Caco-2 (cell line): ENCODE measurements around the gene STX1B. TPM values are rescaled to one million over a fixed set of nuclear protein-coding genes. Genes with fewer than 3 reads are reported as not detected.

Experiments used
- BruUV-seq: library from RNA; stranded (reverse); fragments of 400-500 nt; replicated peaks from 2 replicates; lab custom pipeline; 2021; lab: Mats Ljungman, UMichigan
- CTCF ChIA-PET: fragments of 300-600 bp; sonication (Branson Sonifier 250); formaldehyde crosslinking; loops from one replicate; lab custom pipeline; 2022; ENCODE audit warnings: antibody characterized with exemption; lab: Charles Lee
- POLR2A ChIA-PET: fragments of 300-600 bp; sonication (Branson Sonifier 250); formaldehyde crosslinking; loops from one replicate; lab custom pipeline; 2022; ENCODE audit warnings: antibody characterized with exemption; lab: Charles Lee
- DNase-seq, 2 experiments: peaks; one replicate each; pipeline versions ENCODE4 v3.0.0 to v3.0.0-alpha.2; 2020 to 2022
- H3K27me3 ChIP-seq: replicated peaks from 2 replicates; pipeline ENCODE4 v1.6.0; 2011; ENCODE audit warnings: low read length; ENCODE audit not compliant: control insufficient read depth, insufficient read depth
- H3K36me3 ChIP-seq: 2 replicates; pipeline ENCODE4 v1.5.1; 2011; ENCODE audit warnings: low read length; ENCODE audit not compliant: control insufficient read depth, insufficient read depth
- H3K4me1 ChIP-seq: fragments of 250-450 bp; sonication (Bioruptor Pico); 2 replicates; pipeline ENCODE4 v1.5.1; 2020; ENCODE audit warnings: mild to moderate bottlenecking
- H3K4me3 ChIP-seq: 2 replicates; pipeline ENCODE4 v1.5.1; 2011; ENCODE audit warnings: low read depth, mild to moderate bottlenecking, control low read depth, low read length
- H3K9me3 ChIP-seq: fragments of 250-450 bp; sonication (Bioruptor Pico); 2 replicates; pipeline ENCODE4 v1.5.1; 2020; ENCODE audit warnings: mild to moderate bottlenecking, moderate library complexity
- H3K27ac Mint-ChIP-seq: one replicate; pipeline ENCODE4 v1.8.0; 2022; ENCODE audit warnings: mixed read lengths; ENCODE audit not compliant: unreplicated experiment
- H3K27me3 Mint-ChIP-seq: one replicate; pipeline ENCODE4 v1.8.0; 2022; ENCODE audit warnings: mixed read lengths; ENCODE audit not compliant: insufficient read depth, unreplicated experiment
- H3K36me3 Mint-ChIP-seq: one replicate; pipeline ENCODE4 v1.8.0; 2022; ENCODE audit warnings: mild to moderate bottlenecking, mixed read lengths; ENCODE audit not compliant: insufficient read depth, unreplicated experiment
- H3K4me1 Mint-ChIP-seq: one replicate; pipeline ENCODE4 v1.8.0; 2022; ENCODE audit warnings: low read depth, mixed read lengths; ENCODE audit not compliant: unreplicated experiment
- H3K4me3 Mint-ChIP-seq: one replicate; pipeline ENCODE4 v1.8.0; 2022; ENCODE audit warnings: mild to moderate bottlenecking, moderate library complexity, mixed read lengths; ENCODE audit not compliant: unreplicated experiment
- H3K9me3 Mint-ChIP-seq: one replicate; pipeline ENCODE4 v1.8.0; 2022; ENCODE audit warnings: mixed read lengths; ENCODE audit not compliant: unreplicated experiment
- intact Hi-C: fragments of 100-400 bp; cut with micrococcal nuclease; formaldehyde crosslinking; loops from one replicate; pipeline ENCODE4 v1.10.0; 2022; ENCODE audit not compliant: unreplicated experiment
- total RNA-seq: library from RNA; stranded (reverse); gene quantifications from 2 replicates; pipeline ENCODE4 v1.2.3, GENCODE V29; 2022
- TF ChIP-seq, protein P1 (sequence below), 2 experiments: fragments of 200-600 bp in 1 of 2; IDR thresholded peaks; 1 replicate in 1 of 2; 2 replicates in 1 of 2; pipeline versions ENCODE4 v1.5.1 to v1.8.0; 2011 to 2022; ENCODE audit warnings: antibody characterized with exemption in 1 of 2, control low read depth in 1 of 2, inconsistent platforms in 1 of 2, low read depth in 1 of 2, low read length in 1 of 2, mild to moderate bottlenecking in 1 of 2, moderate library complexity in 1 of 2; ENCODE audit not compliant: insufficient read depth in 1 of 2, severe bottlenecking in 1 of 2, unreplicated experiment in 1 of 2

The STX1B gene
- total RNA-seq, 1 experiment from 2014 or later: 0.77 TPM

DNA sequence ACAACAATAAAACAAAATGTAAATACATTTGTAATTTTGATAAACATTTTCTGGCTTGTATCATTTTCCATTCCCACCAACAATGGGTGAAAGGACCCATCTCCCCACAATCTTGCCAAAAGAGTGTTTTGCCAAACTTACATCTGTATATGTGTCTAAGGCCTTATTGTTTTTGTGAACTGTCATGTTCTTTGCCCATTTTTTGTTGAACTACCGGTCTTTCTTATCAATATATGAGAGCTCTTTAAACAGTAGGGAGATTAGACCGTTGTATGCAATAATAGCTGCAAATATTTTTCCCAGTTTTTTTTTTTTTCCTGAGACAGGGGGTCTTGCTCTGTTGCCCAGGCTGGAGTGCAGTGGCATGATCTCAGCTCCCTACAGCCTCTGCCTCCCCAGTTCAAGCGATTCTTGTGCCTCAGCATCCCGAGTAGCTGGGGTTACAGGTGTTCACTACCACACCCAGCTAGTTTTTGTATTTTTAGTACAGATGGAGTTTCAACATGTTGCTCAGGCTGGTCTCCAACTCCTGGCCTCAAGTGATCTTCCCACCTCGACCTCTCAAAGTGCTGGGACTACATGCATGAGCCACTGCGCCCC lies 13.3 kb upstream of the STX1B start:
- Histone ChIP-seq H3K9me3 (no peaks in the 10 kb centered on the region), H3K36me3 (no peaks in the 10 kb centered on the region), H3K27me3 (no peaks in the 10 kb centered on the region), H3K4me1 (no peaks in the 10 kb centered on the region), H3K4me3 (no peak overlapping the region)
- Mint-ChIP-seq H3K27me3 (no peaks in the 10 kb centered on the region), H3K36me3 (no peaks in the 10 kb centered on the region), H3K4me3 (no peak overlapping the region), H3K9me3 (no peaks in the 10 kb centered on the region), H3K4me1 (peaks cover 13% of the 10 kb centered on the region), H3K27ac (no peak overlapping the region)
- BruUV-seq: no TSS peak
- intact Hi-C loops: no loop called here
- POLR2A ChIA-PET: interaction anchor here (0.6 kb wide), 1 partner anchor 149 kb away, joined by 5 read pairs; no protein-coding TSS in a partner anchor
- DNase-seq: no peak
- CTCF ChIA-PET: no interaction called here
- TF ChIP-seq, protein P1, sequence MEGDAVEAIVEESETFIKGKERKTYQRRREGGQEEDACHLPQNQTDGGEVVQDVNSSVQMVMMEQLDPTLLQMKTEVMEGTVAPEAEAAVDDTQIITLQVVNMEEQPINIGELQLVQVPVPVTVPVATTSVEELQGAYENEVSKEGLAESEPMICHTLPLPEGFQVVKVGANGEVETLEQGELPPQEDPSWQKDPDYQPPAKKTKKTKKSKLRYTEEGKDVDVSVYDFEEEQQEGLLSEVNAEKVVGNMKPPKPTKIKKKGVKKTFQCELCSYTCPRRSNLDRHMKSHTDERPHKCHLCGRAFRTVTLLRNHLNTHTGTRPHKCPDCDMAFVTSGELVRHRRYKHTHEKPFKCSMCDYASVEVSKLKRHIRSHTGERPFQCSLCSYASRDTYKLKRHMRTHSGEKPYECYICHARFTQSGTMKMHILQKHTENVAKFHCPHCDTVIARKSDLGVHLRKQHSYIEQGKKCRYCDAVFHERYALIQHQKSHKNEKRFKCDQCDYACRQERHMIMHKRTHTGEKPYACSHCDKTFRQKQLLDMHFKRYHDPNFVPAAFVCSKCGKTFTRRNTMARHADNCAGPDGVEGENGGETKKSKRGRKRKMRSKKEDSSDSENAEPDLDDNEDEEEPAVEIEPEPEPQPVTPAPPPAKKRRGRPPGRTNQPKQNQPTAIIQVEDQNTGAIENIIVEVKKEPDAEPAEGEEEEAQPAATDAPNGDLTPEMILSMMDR (IDR thresholded peaks at IDR 0.05; ENCODE audit: insufficient read depth in 1 of 2, low read depth in 1 of 2, low read length in 1 of 2, severe bottlenecking in 1 of 2, unreplicated experiment in 1 of 2): no peak

DNA sequence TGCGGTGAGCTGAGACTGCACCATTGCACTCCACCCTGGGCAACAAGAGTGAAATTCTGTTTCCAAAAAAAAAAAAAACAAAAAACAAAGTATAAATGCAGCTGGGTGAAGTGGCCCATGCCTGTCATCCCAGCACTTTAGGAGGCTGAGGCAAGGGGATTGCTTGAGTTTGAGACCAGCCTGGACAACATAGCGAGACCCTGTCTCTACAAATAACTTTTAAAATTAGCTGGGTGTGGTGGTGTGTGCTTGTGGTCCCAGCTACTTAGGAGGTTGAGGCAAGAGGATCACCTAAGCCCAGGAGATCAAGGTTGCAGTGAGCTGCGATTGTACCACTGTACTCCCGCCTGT lies 12.8 kb upstream of the STX1B start:
- no peak for DNase-seq
- POLR2A ChIA-PET: no interaction called here
- H3K27me3 ChIP-seq: no peaks in the 10 kb centered on the region
- H3K9me3 Mint-ChIP-seq: no peaks in the 10 kb centered on the region
- H3K4me3 ChIP-seq: no peak overlapping the region
- H3K27ac Mint-ChIP-seq: no peak overlapping the region
- intact Hi-C loops: no loop called here
- no peaks in the 10 kb centered on the region for H3K36me3 ChIP-seq
- no peak overlapping the region for H3K4me3 Mint-ChIP-seq
- H3K9me3 ChIP-seq: no peaks in the 10 kb centered on the region
- no peaks in the 10 kb centered on the region for H3K36me3 Mint-ChIP-seq
- TF ChIP-seq, protein P1 (IDR thresholded peaks at IDR 0.05; ENCODE audit: insufficient read depth in 1 of 2, low read depth in 1 of 2, low read length in 1 of 2, severe bottlenecking in 1 of 2, unreplicated experiment in 1 of 2): no peak
- no peaks in the 10 kb centered on the region for H3K4me1 ChIP-seq
- CTCF ChIA-PET: interaction anchor here (0.6 to 0.7 kb wide), 2 partner anchors 70 to 275 kb away, joined by 3 to 5 read pairs; partner anchors contain the start of gene PHKG2
- no TSS peak for BruUV-seq
- H3K27me3 Mint-ChIP-seq: no peaks in the 10 kb centered on the region
- H3K4me1 Mint-ChIP-seq: peaks cover 13% of the 10 kb centered on the region

DNA sequence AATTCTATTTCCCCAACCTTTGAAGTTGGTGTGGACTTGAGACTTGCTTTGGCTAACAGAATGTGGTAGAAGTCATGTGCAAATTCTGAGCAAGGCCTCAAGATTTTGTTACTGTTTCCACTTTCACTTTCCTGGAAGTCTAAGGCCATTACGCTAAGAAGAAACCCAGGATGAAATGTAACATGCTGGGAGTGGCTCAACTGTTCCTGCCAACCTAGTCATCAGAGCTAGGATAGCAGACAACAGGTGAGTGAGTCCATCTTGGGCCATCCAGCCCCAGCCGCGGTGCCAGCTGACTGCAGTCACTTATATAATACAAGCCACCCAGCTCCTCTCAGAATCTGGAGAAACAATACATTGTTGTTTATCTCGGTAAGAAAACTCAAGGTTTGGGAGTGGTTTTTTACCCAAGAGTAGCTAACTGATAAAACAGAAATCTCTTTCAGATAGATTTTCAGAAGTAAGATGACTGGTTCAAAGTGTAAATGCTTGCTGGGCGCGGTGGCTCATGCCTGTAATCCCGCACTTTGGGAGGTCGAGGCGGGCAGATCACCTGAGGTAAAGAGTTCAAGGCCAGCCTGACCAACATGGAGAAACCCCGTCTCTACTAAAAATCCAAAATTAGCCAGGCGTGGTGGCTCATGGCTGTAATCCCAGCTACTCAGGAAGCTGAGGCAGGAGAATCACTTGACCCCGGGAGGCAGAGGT lies 12.3 kb upstream of the STX1B start:
- no peak for DNase-seq
- Mint-ChIP-seq H3K27me3 (no peaks in the 10 kb centered on the region), H3K4me1 (peaks cover 13% of the 10 kb centered on the region)

More for the DNA sequence above, 12.3 kb upstream of the STX1B start:
- H3K27me3 ChIP-seq: no peaks in the 10 kb centered on the region
- CTCF ChIA-PET: interaction anchor here (0.6 to 0.7 kb wide), 2 partner anchors 69 to 275 kb away, joined by 3 to 5 read pairs; partner anchors contain the start of gene PHKG2
- no peaks in the 10 kb centered on the region for H3K36me3 ChIP-seq
- H3K27ac Mint-ChIP-seq: no peak overlapping the region
- BruUV-seq: no TSS peak
- H3K4me3 ChIP-seq: no peak overlapping the region
- no peaks in the 10 kb centered on the region for H3K9me3 Mint-ChIP-seq
- no peaks in the 10 kb centered on the region for H3K9me3 ChIP-seq
- no peak overlapping the region for H3K4me3 Mint-ChIP-seq
- H3K4me1 ChIP-seq: no peaks in the 10 kb centered on the region
- intact Hi-C loops: no loop called here
- POLR2A ChIA-PET: no interaction called here
- TF ChIP-seq, protein P1 (IDR thresholded peaks at IDR 0.05; ENCODE audit: insufficient read depth in 1 of 2, low read depth in 1 of 2, low read length in 1 of 2, severe bottlenecking in 1 of 2, unreplicated experiment in 1 of 2): no peak
- H3K36me3 Mint-ChIP-seq: no peaks in the 10 kb centered on the region
